GM12878 (cell line): Measurements from ENCODE around the gene PPM1A. TPM values are rescaled to one million over a fixed set of nuclear protein-coding genes. Genes with fewer than 3 reads are reported as not detected.

Experiments
- ATF7 ChIP-seq: fragments of 450-650 bp; IDR thresholded peaks from 2 replicates; pipeline ENCODE4 v1.6.1; 2016; ENCODE audit warnings: low read depth, mild to moderate bottlenecking
- BHLHE40 ChIP-seq, 2 experiments: fragments of 450-650 bp in 1 of 2; IDR thresholded peaks; 2 replicates each; pipeline ENCODE4 v1.6.1; 2011 to 2017; ENCODE audit warnings: low read depth in 2 of 2, borderline replicate concordance in 1 of 2, improper control_type of control experiment in 1 of 2, low read length in 1 of 2, mild to moderate bottlenecking in 1 of 2
- BRCA1 ChIP-seq: IDR thresholded peaks from 2 replicates; pipeline ENCODE4 v1.6.1; 2011; ENCODE audit warnings: low read depth, low read length, improper control_type of control experiment
- CHD4 ChIP-seq: fragments of 200-600 bp; sonication (generic); IDR thresholded peaks from 2 replicates; pipeline ENCODE4 v1.6.1; 2016; ENCODE audit warnings: mild to moderate bottlenecking
- DPF2 ChIP-seq: fragments of 450-650 bp; IDR thresholded peaks from 2 replicates; pipeline ENCODE4 v1.6.1; 2017; ENCODE audit warnings: mild to moderate bottlenecking
- EP300 ChIP-seq, 2 experiments: fragments of 150-350 bp in 1 of 2; IDR thresholded peaks; 2 replicates each; pipeline ENCODE4 v1.6.1; 2011 to 2012; ENCODE audit warnings: low read depth in 2 of 2, low read length in 2 of 2, borderline replicate concordance in 1 of 2, improper control_type of control experiment in 1 of 2, inconsistent platforms in 1 of 2; ENCODE audit not compliant: control insufficient read depth in 1 of 2
- ESRRA ChIP-seq: IDR thresholded peaks from 2 replicates; pipeline ENCODE4 v1.6.1; 2012; ENCODE audit warnings: mild to moderate bottlenecking, low read length, improper control_type of control experiment
- EZH2 ChIP-seq: IDR thresholded peaks from 2 replicates; pipeline ENCODE4 v1.6.1; 2012; ENCODE audit warnings: low read depth, mild to moderate bottlenecking, control low read depth, inconsistent platforms, low read length, borderline replicate concordance; ENCODE audit not compliant: control insufficient read depth
- FOXK2 ChIP-seq: fragments of 450-650 bp; IDR thresholded peaks from 2 replicates; pipeline ENCODE4 v1.6.1; 2017; ENCODE audit warnings: mild to moderate bottlenecking, moderate library complexity
- GABPA ChIP-seq: IDR thresholded peaks from 2 replicates; pipeline ENCODE4 v1.6.1; 2014; ENCODE audit warnings: antibody characterized with exemption, low read depth, mild to moderate bottlenecking, inconsistent platforms
- IKZF1 ChIP-seq: fragments of 450-650 bp; conservative IDR thresholded peaks from 2 replicates; pipeline ENCODE4 v1.6.1; 2017; ENCODE audit warnings: antibody characterized with exemption, mild to moderate bottlenecking
- IKZF2 ChIP-seq, 2 experiments: fragments of 450-650 bp; IDR thresholded peaks; 2 replicates each; pipeline ENCODE4 v1.6.1; 2017; ENCODE audit warnings: mild to moderate bottlenecking in 2 of 2, moderate library complexity in 2 of 2
- IRF5 ChIP-seq: fragments of 450-650 bp; IDR thresholded peaks from 2 replicates; pipeline ENCODE4 v1.6.1; 2017; ENCODE audit warnings: borderline replicate concordance
- KDM1A ChIP-seq: fragments of 200-600 bp; sonication (generic); IDR thresholded peaks from 2 replicates; pipeline ENCODE4 v1.6.1; 2016; ENCODE audit warnings: borderline replicate concordance
- MAX ChIP-seq: IDR thresholded peaks from 2 replicates; pipeline ENCODE4 v1.6.1; 2012; ENCODE audit warnings: low read depth, low read length, improper control_type of control experiment
- MEF2A ChIP-seq: IDR thresholded peaks from 2 replicates; pipeline ENCODE4 v1.6.1; 2011; ENCODE audit warnings: low read depth, mild to moderate bottlenecking, low read length, moderate library complexity; ENCODE audit not compliant: insufficient read depth
- MLLT1 ChIP-seq: fragments of 450-650 bp; IDR thresholded peaks from 2 replicates; pipeline ENCODE4 v1.6.1; 2016; ENCODE audit warnings: mild to moderate bottlenecking
- MYB ChIP-seq: fragments of 150-350 bp; IDR thresholded peaks from 2 replicates; pipeline ENCODE4 v1.6.1; 2014; ENCODE audit warnings: mild to moderate bottlenecking, low read depth, low read length, borderline replicate concordance
- NFYB ChIP-seq: IDR thresholded peaks from 2 replicates; pipeline ENCODE4 v1.6.1; 2011; ENCODE audit warnings: low read depth, mild to moderate bottlenecking, low read length, improper control_type of control experiment, moderate library complexity; ENCODE audit not compliant: insufficient read depth
- PML ChIP-seq: IDR thresholded peaks from 2 replicates; pipeline ENCODE4 v1.6.1; 2012; ENCODE audit warnings: low read length, inconsistent platforms
- RAD51 ChIP-seq: fragments of 450-650 bp; IDR thresholded peaks from 2 replicates; pipeline ENCODE4 v1.6.1; 2016; ENCODE audit warnings: moderate library complexity, mild to moderate bottlenecking, inconsistent platforms
- RBBP5 ChIP-seq: fragments of 200-600 bp; sonication (generic); conservative IDR thresholded peaks from 2 replicates; pipeline ENCODE4 v1.6.1; 2016
- RELA ChIP-seq: fragments of 450-650 bp; IDR thresholded peaks from 2 replicates; pipeline ENCODE4 v1.8.0; 2014; ENCODE audit warnings: borderline replicate concordance; ENCODE audit not compliant: partially characterized antibody
- SKIL ChIP-seq: fragments of 450-650 bp; IDR thresholded peaks from 2 replicates; pipeline ENCODE4 v1.6.1; 2017; ENCODE audit warnings: mild to moderate bottlenecking, low read depth, inconsistent platforms; ENCODE audit not compliant: poor library complexity, severe bottlenecking
- TCF12 ChIP-seq: IDR thresholded peaks from 2 replicates; pipeline ENCODE4 v1.6.1; 2011; ENCODE audit warnings: low read depth, mild to moderate bottlenecking, low read length
- ZNF384 ChIP-seq: IDR thresholded peaks from 2 replicates; pipeline ENCODE4 v1.6.1; 2012; ENCODE audit warnings: low read depth, mild to moderate bottlenecking, low read length, improper control_type of control experiment, borderline replicate concordance
- polyA plus RNA-seq, 11 experiments: library from polyadenylated mRNA; depleted of rRNA in 4 of 11; unstranded in 6 of 11; stranded (reverse) in 5 of 11; fragments of >200 nt; fragmentation: Nextera tagmentation in 4 of 11; fragmentation: Illumina TruSeq in 1 of 11; extraction: Ambion mirVana in 4 of 11; extraction: Trizol in 1 of 11; gene quantifications; 1 replicate in 1 of 11; 2 replicates in 10 of 11; pipeline versions ENCODE4 v1.2.1 to v1.2.3, GENCODE V29; 2011 to 2016; ENCODE audit warnings: inconsistent platforms in 2 of 11, missing spikeins in 2 of 11, low read depth in 1 of 11
- total RNA-seq, 4 experiments: library from RNA; depleted of rRNA in 3 of 4; stranded (reverse); fragments of >200 nt in 3 of 4; fragmentation: Illumina TruSeq in 1 of 4; extraction: Trizol in 1 of 4; gene quantifications; 2 replicates each; pipeline versions ENCODE4 v1.2.1 to v1.2.3, GENCODE V29; 2013 to 2021

Gene PPM1A
- total and polyA plus RNA-seq, 10 of the 15 experiments (the other 5 are each of a cell fraction or from before 2014, with no cell fraction given): 16.8 to 124 (median 47.0) TPM

GRCh38 chr14:60248697-60249318, at the start of gene PPM1A (continued):
- TF ChIP-seq EP300 (IDR thresholded peaks at IDR 0.05; ENCODE audit: borderline replicate concordance in 1 of 2, control insufficient read depth in 1 of 2, low read depth in 2 of 2, low read length in 2 of 2) (peak; percentile 57 to 60), MAX (peak; percentile 10), CHD4 (no peak), RBBP5 (no peak), GABPA (no peak), MLLT1 (peak; percentile 92), ESRRA (no peak), IKZF1 (peak; percentile 44; the same call in 1 of the 2 replicates), RELA (no peak), FOXK2 (no peak), ZNF384 (no peak), DPF2 (peak; percentile 73; the same call in 1 of the 2 replicates), RAD51 (no peak), ATF7 (peak; percentile 99), SKIL (no peak), MEF2A (0 out of 2 replicates have a peak, but pooled peaks have one; percentile 56), IRF5 (no peak), BHLHE40 (IDR thresholded peaks at IDR 0.05; ENCODE audit: borderline replicate concordance in 1 of 2, low read depth in 2 of 2, low read length in 1 of 2) (peak; percentile 63 to 79; a peak in 3 of 4 replicates), MYB (no peak), BRCA1 (no peak), EZH2 (no peak), PML (0 out of 2 replicates have a peak, but pooled peaks have one; percentile 70), IKZF2 (IDR thresholded peaks at IDR 0.05) (no peak), TCF12 (peak; percentile 87), NFYB (no peak), KDM1A (no peak)
